GM03348 (cell line): ENCODE results near the gene RABGAP1L.
"Not testable (repeated sequence)": the region's sequence is repeated elsewhere in the genome, so short reads cannot be mapped to it uniquely, and the experiment has no call there.

Experiments
- DNase-seq: peaks from one replicate; pipeline ENCODE4 v3.0.0; 2012; ENCODE audit warnings: low spot score

The RABGAP1L gene

GRCh38 chr1:174198202-174198601, 38.9 kb downstream of the RABGAP1L start:
- DNase-seq = no peak

- no peak for DNase-seq
Measured at GRCh38 chr1:174200746-174201145, 41.4 kb downstream of the RABGAP1L start.

GRCh38 chr1:174204697-174205308, 45.5 kb downstream of the RABGAP1L start:
- no peak for DNase-seq

- no peak for DNase-seq
Measured at GRCh38 chr1:174206148-174206836, 47.0 kb downstream of the RABGAP1L start.

GRCh38 chr1:174209347-174210187, 50.2 kb downstream of the RABGAP1L start:
- no peak for DNase-seq

GRCh38 chr1:174211486-174211885, 52.2 kb downstream of the RABGAP1L start:
- DNase-seq = no peak

GRCh38 chr1:174215766-174216165, 56.4 kb downstream of the RABGAP1L start:
- no peak for DNase-seq

GRCh38 chr1:174217248-174217647, 57.9 kb downstream of the RABGAP1L start:
- no peak for DNase-seq

GRCh38 chr1:174217787-174218574, 58.7 kb downstream of the RABGAP1L start:
- DNase-seq = peak; percentile 36

GRCh38 chr1:174218983-174219382, 59.7 kb downstream of the RABGAP1L start:
- no peak for DNase-seq

- no peak for DNase-seq
Measured at GRCh38 chr1:174219606-174220370, 60.5 kb downstream of the RABGAP1L start.

- no peak for DNase-seq
Measured at GRCh38 chr1:174221681-174222080, 62.4 kb downstream of the RABGAP1L start.

- peak; percentile 31 for DNase-seq
Measured at GRCh38 chr1:174222166-174222949, 63.0 kb downstream of the RABGAP1L start.

- no peak for DNase-seq
Measured at GRCh38 chr1:174224641-174225040, 65.3 kb downstream of the RABGAP1L start.

- no peak for DNase-seq
Measured at GRCh38 chr1:174225499-174226204, 66.3 kb downstream of the RABGAP1L start.

- DNase-seq = no peak
Measured at GRCh38 chr1:174230399-174230798, 71.1 kb downstream of the RABGAP1L start.

GRCh38 chr1:174232761-174233160, 73.4 kb downstream of the RABGAP1L start:
- DNase-seq = no peak

GRCh38 chr1:174238845-174239501, 79.7 kb downstream of the RABGAP1L start:
- not testable (repeated sequence) for DNase-seq

GRCh38 chr1:174239541-174239940, 80.2 kb downstream of the RABGAP1L start:
- no peak for DNase-seq
